SK-N-MC (cell line): ENCODE measurements around the gene CACNG1.

Source experiments
- EZH2 ChIP-seq: fragments of 200-600 bp; sonication (generic); IDR thresholded peaks from one replicate; pipeline ENCODE4 v1.6.1; 2017; ENCODE audit warnings: antibody characterized with exemption
- FOXP2 ChIP-seq: optimal IDR thresholded peaks from 2 replicates; pipeline ENCODE3; 2011; ENCODE audit warnings: mild to moderate bottlenecking, moderate library complexity; ENCODE audit not compliant: insufficient read depth; ENCODE audit errors: extremely low read length, control extremely low read depth
- POLR2AphosphoS5 ChIP-seq: IDR thresholded peaks from 2 replicates; pipeline ENCODE4 v1.6.1; 2012; ENCODE audit warnings: mild to moderate bottlenecking, low read depth, low read length, borderline replicate concordance

DNA sequence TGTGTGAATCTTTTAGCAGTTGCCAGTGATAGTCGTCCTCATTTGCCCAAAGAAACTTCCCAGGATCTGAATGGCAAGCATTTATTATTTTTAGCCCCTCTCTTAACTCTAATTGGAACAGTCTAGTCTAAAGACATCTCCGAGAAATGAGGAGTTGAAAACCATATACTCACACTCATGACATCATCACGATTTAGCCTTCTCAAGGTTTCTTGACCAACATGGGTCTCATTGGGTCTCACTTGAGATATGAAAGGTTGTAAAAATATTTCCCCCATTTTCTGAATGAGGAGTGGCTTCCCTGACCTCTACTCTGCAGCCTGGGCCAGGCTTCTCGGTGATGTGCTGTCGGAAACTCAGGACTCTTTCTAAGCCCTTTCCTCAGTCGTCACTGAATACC lies 37.1 kb upstream of the CACNG1 start:
- TF ChIP-seq POLR2AphosphoS5, result no peak
- no peak for TF ChIP-seq EZH2
- no peak for TF ChIP-seq FOXP2
